Measurements from ENCODE around the gene PTPRC.

The PTPRC gene

DNA sequence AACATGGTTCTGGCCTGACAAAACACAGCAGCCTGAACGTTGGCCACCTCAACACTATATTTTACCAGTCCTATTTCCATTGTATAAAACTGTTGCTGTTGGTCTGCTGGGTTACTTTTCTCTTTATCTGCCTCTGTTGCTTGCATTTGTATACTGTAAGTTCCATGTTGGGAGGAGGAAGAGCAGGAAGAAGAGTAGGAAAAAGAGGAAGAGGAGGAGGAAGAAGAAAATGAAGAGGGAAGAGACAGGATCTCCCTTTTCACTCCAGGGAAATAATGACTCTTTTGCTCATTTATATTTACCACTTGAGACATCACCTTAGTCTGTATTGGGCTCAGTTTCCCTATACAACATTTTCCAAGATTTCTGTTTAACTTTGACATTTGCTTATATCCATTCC, 134.2 kb downstream of the PTPRC start:
- H3K9me3 ChIP-seq (ENCODE audit: control insufficient read depth, insufficient read depth, low read depth, low read length), result no peaks in the 10 kb centered on the region
- CTCF ChIA-PET, result interaction anchor here (0.9 to 2.9 kb wide), 6 partner anchors 13 to 690 kb away, joined by 3 to 11 read pairs (median 6); no protein-coding TSS in a partner anchor
- H3K36me3 ChIP-seq (ENCODE audit: control insufficient read depth in 2 of 2, insufficient read depth in 1 of 2, low read length in 2 of 2), result no peaks in the 10 kb centered on the region
- no peak overlapping the region for H3K27ac ChIP-seq (ENCODE audit: extremely low read depth, low read depth, low read length)
- POLR2A ChIA-PET, result no interaction called here
- no peak for TF ChIP-seq WT1 (tag by site-specific recombination; IDR thresholded peaks at IDR 0.05)
- TF ChIP-seq ZNF513 (tag by site-specific recombination; IDR thresholded peaks at IDR 0.05), result peak; percentile 86
- no peak for TF ChIP-seq ZNF335 (tag by site-specific recombination; conservative IDR thresholded peaks at IDR 0.05)
- H3K4me1 ChIP-seq (ENCODE audit: control insufficient read depth, insufficient read depth, low read length), result no peaks in the 10 kb centered on the region
- no peak overlapping the region for H3K4me3 ChIP-seq (ENCODE audit: low read depth, low read length)

DNA sequence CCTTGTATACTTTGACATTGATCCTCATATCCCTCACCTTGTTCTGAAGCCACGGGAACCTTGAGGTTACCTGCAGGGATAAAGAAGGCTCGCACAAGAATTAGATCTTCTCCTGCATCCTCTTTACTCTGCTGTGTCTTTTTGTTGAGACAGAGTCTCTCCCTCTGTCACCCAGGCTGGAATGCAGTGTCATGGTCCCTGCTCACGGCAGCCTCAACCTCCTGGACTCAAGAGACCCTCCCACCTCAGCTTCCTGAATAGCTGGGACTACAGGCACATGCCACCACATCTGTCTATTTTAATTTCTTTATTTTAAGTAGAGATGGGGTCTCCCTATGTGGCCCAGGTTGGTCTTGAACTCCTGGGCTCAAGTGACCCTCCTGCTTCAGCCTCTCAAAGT, 134.7 kb downstream of the PTPRC start:
- no peak for TF ChIP-seq ZNF514 (tag by site-specific recombination; IDR thresholded peaks at IDR 0.05)
- TF ChIP-seq ZNF501 (tag by site-specific recombination; IDR thresholded peaks at IDR 0.05), result no peak
- TF ChIP-seq ZNF433 (tag by site-specific recombination; IDR thresholded peaks at IDR 0.05; ENCODE audit: low read depth), result no peak
- no peak for TF ChIP-seq ZNF2 (tag by site-specific recombination; IDR thresholded peaks at IDR 0.05)
- Histone ChIP-seq H3K27ac (ENCODE audit: extremely low read depth, low read depth, low read length) (no peak overlapping the region), H3K9me3 (ENCODE audit: control insufficient read depth, insufficient read depth, low read depth, low read length) (no peaks in the 10 kb centered on the region), H3K4me3 (ENCODE audit: low read depth, low read length) (no peak overlapping the region), H3K4me1 (ENCODE audit: control insufficient read depth, insufficient read depth, low read length) (no peaks in the 10 kb centered on the region), H3K36me3 (ENCODE audit: control insufficient read depth in 2 of 2, insufficient read depth in 1 of 2, low read length in 2 of 2) (no peaks in the 10 kb centered on the region)
- CTCF ChIA-PET, result interaction anchor here (0.9 to 2.9 kb wide), 5 partner anchors 16 to 690 kb away, joined by 3 to 11 read pairs (median 8); no protein-coding TSS in a partner anchor
- POLR2A ChIA-PET, result no interaction called here

- H3K9me3 ChIP-seq (ENCODE audit: control insufficient read depth, insufficient read depth, low read depth, low read length), result no peaks in the 10 kb centered on the region
- ChIA-PET CTCF (interaction anchor here (1.2 to 2.9 kb wide), 4 partner anchors 14 to 689 kb away, joined by 4 to 11 read pairs (median 7); no protein-coding TSS in a partner anchor), POLR2A (no interaction called here)
- no peaks in the 10 kb centered on the region for H3K36me3 ChIP-seq (ENCODE audit: control insufficient read depth in 2 of 2, insufficient read depth in 1 of 2, low read length in 2 of 2)
- H3K4me3 ChIP-seq (ENCODE audit: low read depth, low read length), result no peak overlapping the region
- TF ChIP-seq ZNF530 (tag by site-specific recombination; IDR thresholded peaks at IDR 0.05; ENCODE audit: low read depth), result no peak
- no peak for TF ChIP-seq ZSCAN30 (tag by site-specific recombination; IDR thresholded peaks at IDR 0.05)
- no peak for TF ChIP-seq OVOL3 (tag by site-specific recombination; IDR thresholded peaks at IDR 0.05)
- no peaks in the 10 kb centered on the region for H3K4me1 ChIP-seq (ENCODE audit: control insufficient read depth, insufficient read depth, low read length)
- H3K27ac ChIP-seq (ENCODE audit: extremely low read depth, low read depth, low read length), result no peak overlapping the region
Observed at GRCh38 chr1:198774421-198774820, 135.6 kb downstream of the PTPRC start.

GRCh38 chr1:198775606-198776005, 136.8 kb downstream of the PTPRC start:
- H3K36me3 ChIP-seq (ENCODE audit: control insufficient read depth in 2 of 2, insufficient read depth in 1 of 2, low read length in 2 of 2), result no peaks in the 10 kb centered on the region
- TF ChIP-seq ZNF585B (tag by site-specific recombination; IDR thresholded peaks at IDR 0.05), result no peak
- TF ChIP-seq ZNF157 (tag by site-specific recombination; IDR thresholded peaks at IDR 0.05), result no peak
- TF ChIP-seq ZNF433 (tag by site-specific recombination; IDR thresholded peaks at IDR 0.05; ENCODE audit: low read depth), result no peak
- peak; percentile 80 for TF ChIP-seq FEZF1 (tag by site-specific recombination; IDR thresholded peaks at IDR 0.05)
- no peak for TF ChIP-seq HOXC10 (CRISPR knock-in tag; IDR thresholded peaks at IDR 0.05)
- H3K4me3 ChIP-seq (ENCODE audit: low read depth, low read length), result no peak overlapping the region
- H3K4me1 ChIP-seq (ENCODE audit: control insufficient read depth, insufficient read depth, low read length), result no peaks in the 10 kb centered on the region
- ChIA-PET CTCF (interaction anchor here (0.6 to 2.1 kb wide), 8 partner anchors 13 to 688 kb away, joined by 3 to 9 read pairs (median 4); no protein-coding TSS in a partner anchor), POLR2A (no interaction called here)
- no peaks in the 10 kb centered on the region for H3K9me3 ChIP-seq (ENCODE audit: control insufficient read depth, insufficient read depth, low read depth, low read length)
- no peak overlapping the region for H3K27ac ChIP-seq (ENCODE audit: extremely low read depth, low read depth, low read length)

DNA sequence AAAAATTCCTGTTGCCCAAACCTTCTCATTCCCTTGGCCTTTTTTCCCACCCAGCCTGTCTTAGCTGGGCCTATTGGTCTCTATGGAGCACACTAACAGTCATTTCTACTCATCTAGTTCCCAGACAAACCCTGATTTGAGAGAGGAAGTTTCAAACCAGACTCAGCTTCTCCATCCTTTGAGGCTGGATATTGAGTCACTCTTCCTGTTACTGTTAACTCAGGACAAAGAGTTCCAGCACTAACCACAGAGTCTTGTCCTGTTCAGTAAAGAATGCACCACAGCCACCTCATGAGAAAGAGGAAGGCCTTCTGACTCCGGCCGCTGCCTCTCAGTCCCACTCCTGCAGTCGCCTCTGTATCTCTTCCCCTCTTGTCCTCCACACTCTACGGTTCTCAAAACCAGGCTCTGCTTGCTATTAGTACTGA, 137.8 kb downstream of the PTPRC start:
- Histone ChIP-seq H3K27ac (ENCODE audit: extremely low read depth, low read depth, low read length) (no peak overlapping the region), H3K4me1 (ENCODE audit: control insufficient read depth, insufficient read depth, low read length) (no peaks in the 10 kb centered on the region), H3K36me3 (ENCODE audit: control insufficient read depth in 2 of 2, insufficient read depth in 1 of 2, low read length in 2 of 2) (no peaks in the 10 kb centered on the region), H3K4me3 (ENCODE audit: low read depth, low read length) (no peak overlapping the region), H3K9me3 (ENCODE audit: control insufficient read depth, insufficient read depth, low read depth, low read length) (no peaks in the 10 kb centered on the region)
- CTCF ChIA-PET, result interaction anchor here (1.4 kb wide), 1 partner anchor 687 kb away, joined by 5 read pairs; no protein-coding TSS in a partner anchor
- POLR2A ChIA-PET, result no interaction called here
- TF ChIP-seq, protein P1, sequence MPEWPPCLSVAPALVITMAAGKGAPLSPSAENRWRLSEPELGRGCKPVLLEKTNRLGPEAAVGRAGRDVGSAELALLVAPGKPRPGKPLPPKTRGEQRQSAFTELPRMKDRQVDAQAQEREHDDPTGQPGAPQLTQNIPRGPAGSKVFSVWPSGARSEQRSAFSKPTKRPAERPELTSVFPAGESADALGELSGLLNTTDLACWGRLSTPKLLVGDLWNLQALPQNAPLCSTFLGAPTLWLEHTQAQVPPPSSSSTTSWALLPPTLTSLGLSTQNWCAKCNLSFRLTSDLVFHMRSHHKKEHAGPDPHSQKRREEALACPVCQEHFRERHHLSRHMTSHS (tag by site-specific recombination; IDR thresholded peaks at IDR 0.05), result no peak
- no peak for TF ChIP-seq ZBTB48 (tag by site-specific recombination; IDR thresholded peaks at IDR 0.05)
- TF ChIP-seq YY1 (tag by site-specific recombination; IDR thresholded peaks at IDR 0.05), result no peak
- TF ChIP-seq ELK4 (IDR thresholded peaks at IDR 0.05; ENCODE audit: borderline replicate concordance, low read depth, low read length), result no peak
- no peak for TF ChIP-seq ZNF670 (tag by site-specific recombination; IDR thresholded peaks at IDR 0.05; ENCODE audit: low read depth)
- TF ChIP-seq ZNF585B (tag by site-specific recombination; IDR thresholded peaks at IDR 0.05), result no peak
- TF ChIP-seq SALL2 (tag by site-specific recombination; IDR thresholded peaks at IDR 0.05; ENCODE audit: borderline replicate concordance), result no peak
- TF ChIP-seq FEZF1 (tag by site-specific recombination; IDR thresholded peaks at IDR 0.05), result no peak
- TF ChIP-seq ZNF645 (tag by site-specific recombination; IDR thresholded peaks at IDR 0.05), result no peak
